Breast epithelium (tissue), 3 donors: Measurements from ENCODE around the gene SNX15.

Source experiments
- POLR2A ChIP-seq: fragments of 450-650 bp; IDR thresholded peaks from one replicate; pipeline ENCODE4 v1.6.1; 2016; ENCODE audit warnings: antibody characterized with exemption, mild to moderate bottlenecking, moderate library complexity
- POLR2AphosphoS5 ChIP-seq, 3 donors: sonication (generic); formaldehyde crosslinking; IDR thresholded peaks; one replicate each; pipeline ENCODE4 v1.6.1; 2017; ENCODE audit warnings: antibody characterized with exemption in 3 of 3
- TF ChIP-seq, protein P1 (sequence below), 3 donors: fragments of 450-650 bp; IDR thresholded peaks; one replicate each; pipeline ENCODE4 v1.5.1; 2016 to 2017; ENCODE audit warnings: antibody characterized with exemption in 3 of 3, mild to moderate bottlenecking in 3 of 3, moderate library complexity in 3 of 3

DNA sequence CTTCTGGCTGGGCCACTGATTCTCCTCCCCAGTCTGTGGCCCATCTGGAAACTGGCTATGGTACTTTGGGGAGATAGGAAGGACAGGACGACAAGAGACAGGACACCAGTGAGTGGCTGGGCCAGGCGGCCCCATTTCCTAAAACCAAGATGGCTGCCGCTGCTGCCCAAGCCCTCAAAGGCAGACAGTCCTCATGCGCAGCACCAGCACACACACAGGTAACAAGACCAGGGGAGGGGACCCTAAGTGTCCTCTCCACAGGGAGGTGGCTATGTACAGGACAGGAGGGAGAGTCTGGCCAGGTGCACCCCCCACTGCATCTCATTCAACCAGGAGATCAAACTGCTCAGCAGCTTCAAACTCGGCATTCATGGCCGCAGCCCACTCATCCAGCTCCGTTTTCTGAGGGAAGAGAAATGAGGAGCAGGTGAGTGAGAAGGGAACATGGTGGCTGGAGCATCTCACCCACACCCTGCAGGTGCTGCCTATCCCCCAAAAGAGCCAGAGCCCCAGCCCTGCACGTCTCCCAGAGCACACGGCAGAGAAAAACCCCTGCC, 51.6 kb downstream of the SNX15 start:
- TF ChIP-seq, protein P1, sequence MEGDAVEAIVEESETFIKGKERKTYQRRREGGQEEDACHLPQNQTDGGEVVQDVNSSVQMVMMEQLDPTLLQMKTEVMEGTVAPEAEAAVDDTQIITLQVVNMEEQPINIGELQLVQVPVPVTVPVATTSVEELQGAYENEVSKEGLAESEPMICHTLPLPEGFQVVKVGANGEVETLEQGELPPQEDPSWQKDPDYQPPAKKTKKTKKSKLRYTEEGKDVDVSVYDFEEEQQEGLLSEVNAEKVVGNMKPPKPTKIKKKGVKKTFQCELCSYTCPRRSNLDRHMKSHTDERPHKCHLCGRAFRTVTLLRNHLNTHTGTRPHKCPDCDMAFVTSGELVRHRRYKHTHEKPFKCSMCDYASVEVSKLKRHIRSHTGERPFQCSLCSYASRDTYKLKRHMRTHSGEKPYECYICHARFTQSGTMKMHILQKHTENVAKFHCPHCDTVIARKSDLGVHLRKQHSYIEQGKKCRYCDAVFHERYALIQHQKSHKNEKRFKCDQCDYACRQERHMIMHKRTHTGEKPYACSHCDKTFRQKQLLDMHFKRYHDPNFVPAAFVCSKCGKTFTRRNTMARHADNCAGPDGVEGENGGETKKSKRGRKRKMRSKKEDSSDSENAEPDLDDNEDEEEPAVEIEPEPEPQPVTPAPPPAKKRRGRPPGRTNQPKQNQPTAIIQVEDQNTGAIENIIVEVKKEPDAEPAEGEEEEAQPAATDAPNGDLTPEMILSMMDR (IDR thresholded peaks at IDR 0.05) = no peak
- TF ChIP-seq POLR2A = no peak
- no peak for TF ChIP-seq POLR2AphosphoS5 (IDR thresholded peaks at IDR 0.05)
